SU-DHL-6 (cell line): ENCODE results near the gene PIGT.

ENCODE experiments used
- CTCF ChIP-seq: fragments of 200-600 bp; sonication (generic); IDR thresholded peaks from one replicate; pipeline ENCODE4 v1.5.1; 2017; ENCODE audit warnings: antibody characterized with exemption, mild to moderate bottlenecking, low read length, moderate library complexity; ENCODE audit not compliant: insufficient read depth, poor library complexity, severe bottlenecking
- EZH2phosphoT487 ChIP-seq: fragments of 200-600 bp; sonication (generic), shearing (Covaris generic); conservative IDR thresholded peaks from 2 replicates; pipeline ENCODE4 v1.6.1; 2018; ENCODE audit warnings: mild to moderate bottlenecking, antibody characterized with exemption, low read length, moderate library complexity, mixed read lengths

GRCh38 chr20:45366192-45366591, 49.7 kb upstream of the PIGT start:
- TF ChIP-seq CTCF (no peak), EZH2phosphoT487 (no peak)
